Endothelial cell (in vitro differentiated cells): Measurements from ENCODE around the gene PTTG1IP. TPM values are rescaled to one million over a fixed set of nuclear protein-coding genes. Genes with fewer than 3 reads are reported as not detected.
A peak's percentile ranks its signal among the peaks of the same experiment; 100 is the strongest.

ENCODE experiments used
- DNase-seq: peaks from one replicate; pipeline ENCODE4 v3.0.0; 2021; ENCODE audit warnings: low spot score
- H3K27ac Mint-ChIP-seq: one replicate; pipeline ENCODE4 v1.8.0; 2021; ENCODE audit warnings: mixed read lengths, inconsistent platforms; ENCODE audit not compliant: unreplicated experiment
- H3K27me3 Mint-ChIP-seq: one replicate; pipeline ENCODE4 v1.8.0; 2021; ENCODE audit warnings: mild to moderate bottlenecking, moderate library complexity, mixed read lengths, inconsistent platforms; ENCODE audit not compliant: unreplicated experiment
- H3K36me3 Mint-ChIP-seq: one replicate; pipeline ENCODE4 v1.8.0; 2021; ENCODE audit warnings: mild to moderate bottlenecking, low read depth, mixed read lengths, inconsistent platforms; ENCODE audit not compliant: unreplicated experiment
- H3K4me1 Mint-ChIP-seq: one replicate; pipeline ENCODE4 v1.8.0; 2021; ENCODE audit warnings: mild to moderate bottlenecking, mixed read lengths, inconsistent platforms; ENCODE audit not compliant: unreplicated experiment
- H3K4me3 Mint-ChIP-seq: one replicate; pipeline ENCODE4 v1.8.0; 2021; ENCODE audit warnings: mild to moderate bottlenecking, mixed read lengths, inconsistent platforms; ENCODE audit not compliant: unreplicated experiment
- H3K9me3 Mint-ChIP-seq: one replicate; pipeline ENCODE4 v1.8.0; 2021; ENCODE audit warnings: mixed read lengths, inconsistent platforms; ENCODE audit not compliant: unreplicated experiment
- total RNA-seq: library from RNA; stranded (reverse); fragmentation: NEBNext Ultra II Directional; extraction: Animal tissue kit (Norgen Biotek cat#: 25700); gene quantifications from one replicate; pipeline ENCODE4 v1.2.1, GENCODE V29; 2021; ENCODE audit not compliant: unreplicated experiment
- TF ChIP-seq, protein P1 (sequence below): fragments of 200-600 bp; sonication (generic); IDR thresholded peaks from one replicate; pipeline ENCODE4 v1.5.0; 2021; ENCODE audit warnings: antibody characterized with exemption; ENCODE audit not compliant: unreplicated experiment

PTTG1IP gene
- total RNA-seq, 1 donor from 2014 or later, result 223 TPM

DNA sequence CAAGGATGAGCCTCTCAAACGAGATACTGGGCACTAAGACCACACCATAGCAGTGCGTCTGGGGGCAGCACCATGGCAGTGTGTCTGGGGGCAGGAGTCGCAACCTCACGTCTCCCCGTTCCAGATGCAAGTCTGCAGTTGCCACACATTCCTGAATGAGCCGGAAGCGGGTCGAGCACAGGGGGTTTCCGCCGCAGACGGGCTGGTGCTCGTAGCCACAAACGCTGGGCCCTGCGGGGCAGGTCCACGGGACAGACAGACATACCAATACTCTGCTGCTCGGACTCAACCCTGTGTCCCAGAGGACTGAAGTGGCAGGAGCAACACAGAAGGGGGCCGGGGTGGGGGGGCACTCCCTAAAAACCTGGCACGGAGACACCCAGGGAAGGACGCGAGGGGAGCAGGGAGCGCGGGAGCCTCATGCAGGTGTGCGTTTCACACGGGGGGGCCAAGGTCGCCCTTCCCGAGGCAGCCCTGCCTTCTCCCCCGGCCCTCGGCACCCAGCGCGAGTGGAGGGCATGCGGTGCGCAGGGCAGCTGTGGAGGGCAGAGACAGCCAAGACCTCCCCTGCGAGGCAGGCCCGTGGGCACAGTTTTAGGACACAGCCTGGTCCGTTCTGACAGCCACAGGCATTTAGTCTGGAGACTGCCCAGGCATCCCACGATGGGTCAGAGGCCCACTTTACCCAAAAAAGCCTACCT, 24.5 kb downstream of the PTTG1IP start:
- no peak for DNase-seq
- H3K4me3 Mint-ChIP-seq, result no peak overlapping the region

DNA sequence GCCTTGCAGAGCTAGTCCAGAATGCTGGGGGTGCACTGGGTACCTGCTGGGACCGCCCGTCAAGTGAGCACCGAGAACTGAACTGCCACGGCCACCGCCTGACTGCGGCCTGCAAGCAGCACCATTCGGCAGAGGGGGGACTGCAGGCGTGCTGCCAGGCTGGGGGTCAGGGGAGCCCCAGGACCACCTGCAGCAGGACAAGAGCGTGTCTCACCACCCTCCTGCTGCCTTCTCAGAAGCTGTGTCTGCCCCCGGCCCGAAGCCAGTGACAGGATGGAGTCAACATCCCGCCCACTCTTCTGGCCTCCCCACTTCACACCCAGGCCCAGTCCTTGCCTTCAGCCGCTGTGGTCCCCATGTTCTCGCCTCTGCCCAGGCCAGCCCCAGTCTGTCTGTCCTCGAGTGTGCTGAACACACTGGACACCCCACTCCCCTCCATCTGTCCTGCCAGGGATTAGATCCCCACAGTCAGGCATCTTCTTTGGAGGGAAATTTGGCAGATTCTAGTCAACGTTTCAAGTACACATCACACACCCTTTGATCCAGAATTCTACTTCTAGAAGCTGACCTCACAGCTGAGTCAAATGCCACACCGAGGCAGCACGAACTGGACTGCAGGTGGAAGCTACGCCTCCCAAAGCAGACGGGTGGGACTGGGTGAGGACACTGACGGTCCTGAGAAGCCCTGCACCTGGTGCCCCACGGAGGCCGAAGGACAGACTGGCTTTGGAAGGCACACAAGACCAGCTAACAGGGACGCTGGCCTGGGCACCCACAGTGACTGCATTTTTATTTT, 26.0 kb downstream of the PTTG1IP start:
- Mint-ChIP-seq H3K36me3 (peaks cover 19% of the 10 kb centered on the region), H3K9me3 (no peaks in the 10 kb centered on the region), H3K4me1 (peaks cover 7% of the 10 kb centered on the region), H3K4me3 (no peak overlapping the region), H3K27ac (no peak overlapping the region), H3K27me3 (peaks cover 9% of the 10 kb centered on the region)
- TF ChIP-seq, protein P1, sequence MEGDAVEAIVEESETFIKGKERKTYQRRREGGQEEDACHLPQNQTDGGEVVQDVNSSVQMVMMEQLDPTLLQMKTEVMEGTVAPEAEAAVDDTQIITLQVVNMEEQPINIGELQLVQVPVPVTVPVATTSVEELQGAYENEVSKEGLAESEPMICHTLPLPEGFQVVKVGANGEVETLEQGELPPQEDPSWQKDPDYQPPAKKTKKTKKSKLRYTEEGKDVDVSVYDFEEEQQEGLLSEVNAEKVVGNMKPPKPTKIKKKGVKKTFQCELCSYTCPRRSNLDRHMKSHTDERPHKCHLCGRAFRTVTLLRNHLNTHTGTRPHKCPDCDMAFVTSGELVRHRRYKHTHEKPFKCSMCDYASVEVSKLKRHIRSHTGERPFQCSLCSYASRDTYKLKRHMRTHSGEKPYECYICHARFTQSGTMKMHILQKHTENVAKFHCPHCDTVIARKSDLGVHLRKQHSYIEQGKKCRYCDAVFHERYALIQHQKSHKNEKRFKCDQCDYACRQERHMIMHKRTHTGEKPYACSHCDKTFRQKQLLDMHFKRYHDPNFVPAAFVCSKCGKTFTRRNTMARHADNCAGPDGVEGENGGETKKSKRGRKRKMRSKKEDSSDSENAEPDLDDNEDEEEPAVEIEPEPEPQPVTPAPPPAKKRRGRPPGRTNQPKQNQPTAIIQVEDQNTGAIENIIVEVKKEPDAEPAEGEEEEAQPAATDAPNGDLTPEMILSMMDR, result no peak
- DNase-seq, result no peak

More for the DNA sequence above, 24.5 kb downstream of the PTTG1IP start:
- no peaks in the 10 kb centered on the region for H3K9me3 Mint-ChIP-seq
- peaks cover 9% of the 10 kb centered on the region for H3K27me3 Mint-ChIP-seq
- no peak overlapping the region for H3K27ac Mint-ChIP-seq
- TF ChIP-seq, protein P1, result no peak
- peaks cover 7% of the 10 kb centered on the region for H3K4me1 Mint-ChIP-seq
- peaks cover 28% of the 10 kb centered on the region for H3K36me3 Mint-ChIP-seq

DNA sequence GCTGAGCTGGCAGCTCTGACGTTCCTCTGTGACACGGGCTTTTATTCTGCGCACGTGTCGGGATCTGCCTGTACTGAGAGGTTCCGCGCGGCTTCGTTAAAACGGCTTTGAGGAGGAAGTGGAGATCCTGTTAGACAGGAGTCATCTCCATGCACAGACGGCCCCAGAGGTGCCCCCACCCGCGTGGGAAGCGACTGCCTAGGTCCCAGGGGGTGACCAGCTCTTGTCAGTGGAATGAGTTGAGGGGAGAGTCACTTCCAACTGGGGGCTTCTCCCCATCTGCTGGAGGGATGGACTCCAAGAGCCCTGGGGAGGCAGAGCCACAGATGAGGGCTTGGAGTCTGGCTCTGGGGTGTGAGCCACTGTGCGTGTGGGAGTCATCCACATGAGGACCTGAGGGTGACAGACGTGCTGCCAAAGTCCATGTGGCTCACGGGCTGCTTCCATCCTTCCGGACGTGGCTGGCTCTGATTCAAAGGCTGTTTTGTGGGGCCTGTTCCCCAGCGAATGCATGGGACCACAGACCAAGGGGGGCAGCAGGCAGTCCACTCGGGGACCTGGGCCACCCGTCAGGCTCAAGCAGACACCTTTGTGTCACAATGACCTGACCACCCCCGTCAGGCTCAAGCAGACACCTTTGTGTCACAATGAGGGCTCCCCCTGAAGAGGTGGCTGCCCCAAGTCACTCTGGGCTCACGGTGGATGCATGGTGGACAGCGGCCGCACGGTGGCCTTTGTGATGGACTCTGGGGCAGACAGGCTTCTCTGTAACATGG, 26.8 kb downstream of the PTTG1IP start:
- peaks cover 12% of the 10 kb centered on the region for H3K36me3 Mint-ChIP-seq
- H3K4me1 Mint-ChIP-seq, result peaks cover 7% of the 10 kb centered on the region
- no peak overlapping the region for H3K27ac Mint-ChIP-seq
- H3K9me3 Mint-ChIP-seq, result no peaks in the 10 kb centered on the region
- H3K27me3 Mint-ChIP-seq, result peaks cover 12% of the 10 kb centered on the region
- TF ChIP-seq, protein P1, result no peak
- no peak overlapping the region for H3K4me3 Mint-ChIP-seq
- DNase-seq, result no peak

DNA sequence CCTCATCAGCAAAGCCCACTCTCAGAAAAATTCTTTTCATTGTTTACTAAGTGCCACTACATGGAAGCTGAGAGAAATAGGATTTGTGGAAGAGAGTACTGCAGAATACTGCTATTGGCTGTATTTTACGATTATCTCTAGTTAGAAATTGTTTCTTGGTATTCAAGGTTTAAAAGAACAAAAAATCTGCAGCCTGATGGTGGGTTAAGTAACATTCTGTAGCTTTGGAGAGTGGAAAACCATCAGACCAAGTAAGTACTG, 27.3 kb downstream of the PTTG1IP start:
- Mint-ChIP-seq H3K36me3 (peaks cover 12% of the 10 kb centered on the region), H3K4me1 (peaks cover 7% of the 10 kb centered on the region), H3K4me3 (no peak overlapping the region), H3K27ac (peak overlapping the region; percentile 67), H3K27me3 (peaks cover 12% of the 10 kb centered on the region), H3K9me3 (no peaks in the 10 kb centered on the region)
- DNase-seq, result no peak
- TF ChIP-seq, protein P1, result no peak
